ENCODE data around the gene EPHA3.

DNA sequence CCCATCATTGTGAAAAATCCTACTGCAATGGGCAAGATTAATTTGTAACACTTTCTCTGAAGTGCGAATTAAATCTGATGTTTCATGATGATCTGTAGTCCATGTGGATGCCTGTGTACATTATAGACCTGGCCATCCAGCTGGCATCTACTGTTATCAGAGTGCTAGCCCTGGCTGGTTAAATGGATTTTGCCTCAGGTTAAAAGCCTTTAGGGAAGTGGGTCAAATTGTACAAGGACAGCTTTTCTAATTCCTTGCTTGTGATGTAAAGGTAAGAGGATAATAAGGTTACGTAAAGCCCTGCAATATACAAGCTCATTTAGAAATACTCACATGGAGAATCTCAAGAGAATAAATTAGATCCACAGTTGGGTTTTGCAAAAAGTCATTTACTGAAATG is 138.2 kb downstream of the EPHA3 start:
- TF ChIP-seq POLR2A (IDR thresholded peaks at IDR 0.05; ENCODE audit: low read depth, low read length) = no peak
- TF ChIP-seq POLR2AphosphoS5 (IDR thresholded peaks at IDR 0.05; ENCODE audit: low read depth, low read length) = no peak
- TF ChIP-seq SPI1 (IDR thresholded peaks at IDR 0.05; ENCODE audit: low read depth, low read length) = no peak
- no peak for TF ChIP-seq TAF1 (IDR thresholded peaks at IDR 0.05; ENCODE audit: low read depth, low read length)
- TF ChIP-seq POU2F2 (IDR thresholded peaks at IDR 0.05; ENCODE audit: low read depth, low read length) = no peak
